ENCODE results near the gene RSF1.

The RSF1 gene

DNA sequence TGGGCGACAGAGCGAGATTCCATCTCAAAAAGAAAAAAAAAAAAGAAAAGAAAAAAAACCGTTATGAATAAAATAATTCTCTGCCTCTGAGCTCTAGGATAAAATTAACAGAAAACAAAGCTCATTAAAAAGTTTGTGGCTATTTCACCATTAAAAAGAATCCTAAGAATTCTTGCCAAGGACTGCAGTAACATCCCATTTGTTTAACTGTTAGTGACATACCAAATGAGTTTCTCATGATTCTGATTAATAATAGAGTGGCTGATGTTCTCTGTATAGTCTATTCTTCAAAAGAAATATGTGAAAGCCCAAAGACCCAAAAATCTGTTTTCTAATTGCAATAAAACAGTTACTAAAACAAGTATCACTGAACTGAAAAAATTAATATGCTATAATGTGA lies 202.6 kb downstream of the RSF1 start:
- DNase-seq (ENCODE audit: low read depth) = no peak

DNA sequence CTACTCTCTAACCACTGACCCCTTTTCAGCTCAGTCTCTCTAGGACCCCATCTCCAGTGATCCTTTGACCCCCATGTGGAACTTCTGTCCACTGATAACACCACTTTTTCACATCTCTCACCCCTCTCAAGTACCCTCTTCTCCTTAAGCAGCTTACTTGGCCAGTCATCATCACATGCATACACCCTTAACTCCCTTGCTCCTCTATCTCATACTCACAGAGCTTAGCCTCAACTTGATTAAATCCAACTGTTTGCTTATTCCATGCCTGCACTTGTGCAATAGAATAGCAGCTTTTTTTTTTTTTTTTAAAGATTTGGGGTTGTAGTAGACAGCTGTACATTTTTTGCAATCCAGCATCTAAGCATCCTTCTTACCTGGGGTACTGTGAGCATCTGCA lies 208.6 kb downstream of the RSF1 start:
- no peak for DNase-seq (ENCODE audit: low read depth)

Measured in activated T-cell treated with anti-CD3 and anti-CD28 coated beads for 24 hours (primary cell).